CD4-positive, alpha-beta T cell treated with Interleukin-17A for 4 hours (primary cell): ENCODE measurements around the gene ZMAT1.
"Not testable (repeated sequence)": the region's sequence is repeated elsewhere in the genome, so short reads cannot be mapped to it uniquely, and the experiment has no call there.

Experiments used
- DNase-seq: peaks from one replicate; pipeline ENCODE4 v3.0.0-alpha.2; 2020; ENCODE audit warnings: mixed read lengths

The ZMAT1 gene

DNA sequence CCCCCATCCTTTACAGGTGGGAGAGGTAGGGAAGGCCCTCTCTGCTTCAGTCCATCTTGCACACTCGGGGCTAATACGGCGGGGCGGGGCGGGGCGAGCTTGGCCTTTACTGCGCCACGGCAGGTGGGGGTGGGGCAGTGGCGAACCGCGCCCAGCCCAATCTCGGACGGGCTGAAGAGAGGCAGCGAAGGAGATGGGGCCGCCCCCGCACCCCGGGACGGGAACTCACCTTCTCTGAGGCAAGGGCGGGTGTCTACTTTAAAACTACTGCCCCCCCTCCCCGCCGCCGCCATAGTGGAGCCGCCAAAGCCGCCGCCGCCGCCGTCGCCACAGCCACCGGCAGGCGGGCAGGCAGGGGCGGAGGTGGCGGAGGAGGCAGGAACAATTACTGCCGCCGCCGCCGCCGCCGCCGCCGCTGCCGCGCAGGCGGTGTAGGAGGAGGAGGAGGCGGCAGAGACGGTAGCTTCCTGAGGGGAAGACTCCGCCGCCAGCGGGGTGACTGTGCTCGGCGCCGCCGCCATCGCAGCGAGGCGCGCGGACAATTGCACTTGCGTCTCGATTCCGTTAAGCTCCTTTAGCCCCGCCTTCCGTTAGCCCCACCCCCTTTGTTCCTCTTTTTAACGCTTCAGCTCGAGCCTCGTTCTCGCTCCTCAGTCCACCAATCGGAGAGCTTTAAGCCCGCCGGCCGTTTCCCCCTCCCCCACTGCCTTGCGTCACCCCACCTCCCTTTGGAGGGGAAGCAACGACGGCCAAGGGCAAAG, at the start of gene ZMAT1:
ZMAT1 (minus strand) TSS at position 540 of the 761 bp plus-strand sequence; CDS start at position 521, 19 bp downstream.
- peak; percentile 96 for DNase-seq

- DNase-seq, result no peak
These were observed 45.3 kb upstream of the ZMAT1 start for GRCh38 chrX:101977106-101977505.

DNA sequence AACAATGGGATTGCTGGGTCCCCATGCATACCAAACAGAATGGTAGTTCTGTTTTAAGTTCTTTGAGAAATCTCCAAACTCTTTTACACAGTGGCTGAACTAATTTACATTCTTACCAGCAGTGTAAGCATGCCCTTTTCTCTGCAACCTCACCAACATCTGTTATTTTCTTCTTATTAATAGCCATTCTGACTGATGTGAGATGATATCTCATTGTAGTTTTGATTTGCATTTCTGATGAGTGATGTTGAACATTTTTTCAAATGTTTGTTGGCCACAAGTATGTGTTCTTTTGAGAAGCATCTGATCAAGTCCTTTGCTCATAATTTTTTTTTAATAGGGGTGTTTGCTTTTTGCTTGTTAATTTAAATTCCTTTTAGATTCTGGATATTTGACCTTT, 41.2 kb upstream of the ZMAT1 start:
- no peak for DNase-seq

DNA sequence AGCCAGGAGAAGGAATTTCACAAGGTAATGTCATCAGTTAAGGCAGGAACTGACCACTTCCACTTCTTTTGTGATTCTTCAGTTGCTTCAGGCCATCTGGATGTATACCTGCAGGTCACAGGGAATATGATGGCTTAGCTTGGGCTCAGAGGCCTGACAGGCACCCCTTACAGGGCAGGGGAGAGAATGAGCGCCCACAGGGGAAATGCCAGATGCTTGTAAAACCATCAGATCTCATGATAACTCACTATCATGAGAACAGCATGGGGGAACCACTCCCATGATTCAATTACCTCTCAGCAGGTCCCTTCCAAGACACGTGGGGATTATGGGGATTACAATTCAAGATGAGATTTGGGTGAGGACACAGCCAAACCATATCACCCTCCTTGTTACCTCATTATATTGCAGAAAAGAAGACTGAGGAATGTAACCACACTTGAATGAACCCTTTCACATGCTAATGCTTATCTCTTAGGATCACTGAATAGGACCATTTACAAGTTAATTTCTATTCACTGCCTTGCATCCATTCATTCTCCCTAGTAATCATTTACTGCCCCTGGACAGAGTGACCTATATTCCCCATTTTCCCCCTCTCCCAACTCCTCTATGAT, 33.2 kb upstream of the ZMAT1 start:
- DNase-seq, result not testable (repeated sequence)

GRCh38 chrX:101958139-101958538, 26.3 kb upstream of the ZMAT1 start:
- DNase-seq, result no peak

DNA sequence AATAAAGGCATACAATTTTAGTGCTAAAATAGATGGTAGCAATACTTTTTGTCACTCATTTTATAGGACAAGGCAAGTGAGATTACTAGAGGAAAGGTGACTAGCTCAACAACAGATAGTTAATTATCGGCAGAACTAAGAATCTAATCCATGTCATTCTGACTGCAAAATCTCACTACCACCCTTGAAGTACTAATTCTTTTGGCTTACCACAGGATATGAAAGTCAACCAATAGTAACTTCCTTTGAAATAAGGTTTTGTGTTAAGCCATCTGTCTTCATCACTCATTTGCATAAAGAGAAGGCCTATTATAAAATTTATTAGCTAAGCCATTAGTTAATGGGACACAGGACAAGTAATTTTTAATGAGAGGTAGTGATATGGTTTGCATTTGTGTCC, 25.3 kb upstream of the ZMAT1 start:
- DNase-seq, result no peak

- no peak for DNase-seq
These were observed 24.7 kb upstream of the ZMAT1 start for GRCh38 chrX:101956556-101956955.

- DNase-seq, result no peak
These were observed 18.8 kb upstream of the ZMAT1 start for GRCh38 chrX:101950581-101950980.

GRCh38 chrX:101932249-101932570, 383 bp upstream of the ZMAT1 start:
- no peak for DNase-seq

- DNase-seq, result no peak
These were observed 715 bp downstream of the ZMAT1 start for GRCh38 chrX:101931136-101931487.

- DNase-seq, result no peak
These were observed 6.1 kb downstream of the ZMAT1 start for GRCh38 chrX:101925733-101926132.

GRCh38 chrX:101918751-101919150, 13.1 kb downstream of the ZMAT1 start:
- DNase-seq, result no peak

- no peak for DNase-seq
These were observed 25.6 kb downstream of the ZMAT1 start for GRCh38 chrX:101906136-101906796.

GRCh38 chrX:101904996-101905395, 26.8 kb downstream of the ZMAT1 start:
- no peak for DNase-seq
